Measurements from ENCODE around the gene AP1S3.

The AP1S3 gene

GRCh38 chr2:223828314-223828713, 9.1 kb downstream of the AP1S3 start:
- no peak overlapping the region for H3K4me3 ChIP-seq (ENCODE audit: low read depth, low read length)
- TF ChIP-seq ZNF362 (tag by site-specific recombination; IDR thresholded peaks at IDR 0.05), result no peak
- peaks cover 2% of the 10 kb centered on the region; the same call in 1 of the 2 replicates for H3K4me1 ChIP-seq (ENCODE audit: control insufficient read depth, insufficient read depth, low read length)
- no peak overlapping the region for H3K27ac ChIP-seq (ENCODE audit: extremely low read depth, low read depth, low read length)
- no peaks in the 10 kb centered on the region for H3K36me3 ChIP-seq (ENCODE audit: control insufficient read depth in 2 of 2, insufficient read depth in 1 of 2, low read length in 2 of 2)
- ChIA-PET POLR2A (no interaction called here), CTCF (interaction anchor here (0.7 to 1.4 kb wide), 3 partner anchors 10 to 411 kb away, joined by 3 to 5 read pairs (median 4); no protein-coding TSS in a partner anchor)
- H3K9me3 ChIP-seq (ENCODE audit: control insufficient read depth, insufficient read depth, low read depth, low read length), result no peaks in the 10 kb centered on the region

- H3K4me1 ChIP-seq (ENCODE audit: control insufficient read depth, insufficient read depth, low read length), result no peaks in the 10 kb centered on the region
- H3K36me3 ChIP-seq (ENCODE audit: control insufficient read depth in 2 of 2, insufficient read depth in 1 of 2, low read length in 2 of 2), result no peaks in the 10 kb centered on the region
- no peak overlapping the region for H3K27ac ChIP-seq (ENCODE audit: extremely low read depth, low read depth, low read length)
- no peak overlapping the region for H3K4me3 ChIP-seq (ENCODE audit: low read depth, low read length)
- ChIA-PET POLR2A (no interaction called here), CTCF (no interaction called here)
- H3K9me3 ChIP-seq (ENCODE audit: control insufficient read depth, insufficient read depth, low read depth, low read length), result no peaks in the 10 kb centered on the region
- TF ChIP-seq EGR2 (tag by site-specific recombination; IDR thresholded peaks at IDR 0.05; ENCODE audit: low read depth), result no peak
- no peak for TF ChIP-seq CTCF (tag by site-specific recombination; IDR thresholded peaks at IDR 0.05)
- TF ChIP-seq ZSCAN16 (tag by site-specific recombination; IDR thresholded peaks at IDR 0.05), result no peak
- no peak for TF ChIP-seq ZNF184 (tag by site-specific recombination; IDR thresholded peaks at IDR 0.05)
- TF ChIP-seq ZFP37 (tag by site-specific recombination; IDR thresholded peaks at IDR 0.05), result no peak
- TF ChIP-seq ZNF610 (tag by site-specific recombination; IDR thresholded peaks at IDR 0.05; ENCODE audit: borderline replicate concordance), result no peak
- TF ChIP-seq PRDM10 (tag by site-specific recombination; IDR thresholded peaks at IDR 0.05), result no peak
- TF ChIP-seq SCRT1 (tag by site-specific recombination; IDR thresholded peaks at IDR 0.05; ENCODE audit: borderline replicate concordance), result no peak
- no peak for TF ChIP-seq ZNF670 (tag by site-specific recombination; IDR thresholded peaks at IDR 0.05; ENCODE audit: low read depth)
- TF ChIP-seq ZBTB6 (tag by site-specific recombination; IDR thresholded peaks at IDR 0.05), result no peak
- TF ChIP-seq ZFHX2 (tag by site-specific recombination; conservative IDR thresholded peaks at IDR 0.05), result no peak
- no peak for TF ChIP-seq ZNF174 (tag by site-specific recombination; IDR thresholded peaks at IDR 0.05)
- no peak for TF ChIP-seq PRDM6 (tag by site-specific recombination; IDR thresholded peaks at IDR 0.05)
- TF ChIP-seq ZNF645 (tag by site-specific recombination; IDR thresholded peaks at IDR 0.05), result no peak
- TF ChIP-seq SP7 (tag by site-specific recombination; IDR thresholded peaks at IDR 0.05), result no peak
- no peak for TF ChIP-seq ZNF792 (tag by site-specific recombination; IDR thresholded peaks at IDR 0.05)
- no peak for TF ChIP-seq OVOL3 (tag by site-specific recombination; IDR thresholded peaks at IDR 0.05)
Observed at GRCh38 chr2:223826995-223827394, 10.4 kb downstream of the AP1S3 start.

Measured in HEK293 (cell line).